K562 (cell line): ENCODE results near the gene DHPS. TPM values are rescaled to one million over a fixed set of nuclear protein-coding genes. Genes with fewer than 3 reads are reported as not detected.

Experiments used
- ATAC-seq: fragments of 200-7000 bp; cut with Tn5 transposase; 3 replicates; pipeline ENCODE4 v1.9.1; 2020; ENCODE audit warnings: moderate library complexity
- BruUV-seq: library from RNA; stranded (reverse); fragments of 400-500 nt; replicated peaks from 2 replicates; lab custom pipeline; 2021; lab: Mats Ljungman, UMichigan
- CTCF ChIA-PET: fragments of 300-600 bp; formaldehyde crosslinking; extraction: SDS; loops from one replicate; lab custom pipeline; 2021; ENCODE audit warnings: low intra/inter-chr PET ratio; lab: Yijun Ruan, JAX
- POLR2A ChIA-PET: fragments of 300-600, 350-650 bp; sonication (Branson Sonifier 250); formaldehyde crosslinking; extraction: SDS; loops from one replicate; lab custom pipeline; 2021; ENCODE audit warnings: antibody characterized with exemption, inconsistent platforms; lab: Yijun Ruan, JAX
- DNase-seq, 4 experiments: peaks; one replicate each; pipeline versions ENCODE4 v3.0.0 to v3.0.0-alpha.2; 2011 to 2018; ENCODE audit warnings: low spot score in 3 of 4, mixed read lengths in 3 of 4; ENCODE audit errors: extremely low read depth in 1 of 4
- FAIRE-seq: peaks from 2 replicates; lab custom pipeline; 2011; peaks lifted over from hg19 to GRCh38; lab: Jason Lieb, UNC
- H2AFZ ChIP-seq: 2 replicates; pipeline ENCODE4 v1.6.0; 2011; ENCODE audit warnings: low read depth, low read length, control low read depth, inconsistent platforms
- H3K27ac ChIP-seq: fragments of 200-600 bp; 3 replicates; pipeline ENCODE4 v1.8.0; 2011; ENCODE audit warnings: low read depth, mild to moderate bottlenecking, control low read depth, inconsistent platforms, low read length, moderate library complexity, mixed read lengths; ENCODE audit errors: extremely low read depth
- H3K27me3 ChIP-seq, 2 experiments: fragments of 300-600 bp in 1 of 2; 2 replicates in 1 of 2; 3 replicates in 1 of 2; pipeline versions ENCODE4 v1.6.0 to v1.8.0; 2011; ENCODE audit warnings: inconsistent platforms in 2 of 2, low read length in 2 of 2, mild to moderate bottlenecking in 1 of 2, mixed read lengths in 1 of 2, moderate library complexity in 1 of 2; ENCODE audit not compliant: control insufficient read depth in 2 of 2, insufficient read depth in 2 of 2
- H3K36me3 ChIP-seq: fragments of 300-600 bp; 3 replicates; pipeline ENCODE4 v1.8.0; 2011; ENCODE audit warnings: mild to moderate bottlenecking, low read length, inconsistent platforms; ENCODE audit not compliant: control insufficient read depth, insufficient read depth
- H3K4me1 ChIP-seq, 2 experiments: fragments of 200-600 bp in 1 of 2; replicated peaks in 1 of 2; 2 replicates in 1 of 2; 3 replicates in 1 of 2; pipeline versions ENCODE4 v1.5.1 to v1.8.0; 2011; ENCODE audit warnings: inconsistent platforms in 2 of 2, low read length in 2 of 2, mild to moderate bottlenecking in 1 of 2, mixed read lengths in 1 of 2, moderate library complexity in 1 of 2; ENCODE audit not compliant: control insufficient read depth in 2 of 2, insufficient read depth in 2 of 2
- H3K4me2 ChIP-seq: 2 replicates; pipeline ENCODE4 v1.6.1; 2011; ENCODE audit warnings: low read length, control low read depth, inconsistent platforms, mixed read lengths; ENCODE audit not compliant: insufficient read depth
- H3K4me3 ChIP-seq: fragments of 200-600 bp; sonication (generic), shearing (Covaris generic); 2 replicates; pipeline ENCODE4 v1.5.1; 2016; ENCODE audit warnings: control low read depth, inconsistent platforms
- H3K79me2 ChIP-seq: fragments of 200-600 bp; 3 replicates; pipeline ENCODE4 v1.8.0; 2011; ENCODE audit warnings: low read length, inconsistent platforms; ENCODE audit not compliant: control insufficient read depth, insufficient read depth
- H3K9ac ChIP-seq, 2 experiments: 2 replicates each; pipeline versions ENCODE4 v1.6.0 to v1.6.1; 2011; ENCODE audit warnings: low read depth in 2 of 2, low read length in 2 of 2, control low read depth in 1 of 2, inconsistent platforms in 1 of 2, mild to moderate bottlenecking in 1 of 2, mixed read lengths in 1 of 2; ENCODE audit not compliant: insufficient read depth in 1 of 2
- H3K9me1 ChIP-seq: one replicate; pipeline ENCODE4 v1.6.0; 2011; ENCODE audit warnings: inconsistent platforms, mild to moderate bottlenecking, low read length, moderate library complexity; ENCODE audit not compliant: control insufficient read depth, insufficient read depth
- H3K9me3 ChIP-seq: replicated peaks from 2 replicates; pipeline ENCODE4 v1.5.1; 2011; ENCODE audit warnings: low read depth, low read length, inconsistent platforms; ENCODE audit not compliant: control insufficient read depth, insufficient read depth
- H4K20me1 ChIP-seq: replicated peaks from 2 replicates; pipeline ENCODE4 v1.6.1; 2011; ENCODE audit warnings: low read length, inconsistent platforms, mixed read lengths; ENCODE audit not compliant: control insufficient read depth, insufficient read depth
- E2F5 ChIP-seq: sonication (generic); formaldehyde crosslinking; IDR thresholded peaks from 2 replicates; pipeline ENCODE4 v1.8.0; 2022; ENCODE audit warnings: mild to moderate bottlenecking, missing genetic modification reagents
- FIP1L1 ChIP-seq: fragments of 200-400 bp; formaldehyde crosslinking; IDR thresholded peaks from 2 replicates; pipeline ENCODE4 v1.6.1; 2018; ENCODE audit warnings: mild to moderate bottlenecking, low read depth, low read length; ENCODE audit not compliant: poor library complexity, severe bottlenecking
- MEF2D ChIP-seq: conservative IDR thresholded peaks from 2 replicates; pipeline ENCODE4 v1.6.1; 2016; ENCODE audit warnings: low read depth, missing genetic modification characterization, missing compliant biosample characterization
- NKRF ChIP-seq: fragments of 450-650 bp; IDR thresholded peaks from 2 replicates; pipeline ENCODE4 v1.6.1; 2016; ENCODE audit warnings: borderline replicate concordance
- POLR2G ChIP-seq: fragments of 200-400 bp; formaldehyde crosslinking; IDR thresholded peaks from 2 replicates; pipeline ENCODE4 v1.6.1; 2017; ENCODE audit warnings: low read depth, mild to moderate bottlenecking, antibody characterized with exemption, low read length, moderate library complexity
- THRAP3 ChIP-seq: fragments of 450-650 bp; IDR thresholded peaks from 2 replicates; pipeline ENCODE4 v1.6.1; 2016; ENCODE audit warnings: mild to moderate bottlenecking, inconsistent platforms, borderline replicate concordance
- ZBTB2 ChIP-seq: fragments of 450-650 bp; IDR thresholded peaks from 2 replicates; pipeline ENCODE4 v1.6.1; 2016; ENCODE audit warnings: antibody characterized with exemption
- WGBS: fragments of 100-300 bp; shearing (Covaris generic); methylation state at CpG from one replicate; pipeline ENCODE4 v1.1.6; 2016; ENCODE audit warnings: low coverage, mixed read lengths; ENCODE audit not compliant: insufficient coverage; ENCODE audit errors: missing lambda C conversion rate; 5-methylcytosine and 5-hydroxymethylcytosine counted together
- in situ Hi-C: fragments of 300-500 bp; cut with MboI; formaldehyde crosslinking; loops from 4 replicates; pipeline ENCODE4 v1.15.0; 2018; ENCODE audit warnings: inconsistent platforms, mixed read lengths
- intact Hi-C: fragments of 100-400 bp; cut with micrococcal nuclease; formaldehyde crosslinking; loops from 2 replicates; pipeline ENCODE4 v1.14.2; 2022
- polyA plus RNA-seq, 8 experiments: library from polyadenylated mRNA; depleted of rRNA in 4 of 8; stranded (reverse) in 5 of 8; unstranded in 3 of 8; fragments of >200 nt; fragmentation: Nextera tagmentation in 2 of 8; fragmentation: Illumina TruSeq in 1 of 8; extraction: Ambion mirVana in 2 of 8; extraction: Trizol in 1 of 8; gene quantifications; 2 replicates each; pipeline versions ENCODE4 v1.2.1 to v1.2.3, GENCODE V29; 2011 to 2014; ENCODE audit warnings: inconsistent platforms in 1 of 8, missing spikeins in 1 of 8
- total RNA-seq, 7 experiments: library from RNA; depleted of rRNA in 6 of 7; stranded (reverse); fragments of >200 nt in 6 of 7; fragmentation: Illumina TruSeq in 2 of 7; extraction: Trizol in 2 of 7; gene quantifications; 2 replicates each; pipeline versions ENCODE4 v1.2.1 to v1.2.3, GENCODE V29; 2011 to 2021; ENCODE audit warnings: low replicate concordance in 1 of 7

DHPS gene
- total and polyA plus RNA-seq, 9 of the 15 experiments (the other 6 are each of a cell fraction or from before 2014, with no cell fraction given) = 47.1 to 110 (median 79.9) TPM

DNA sequence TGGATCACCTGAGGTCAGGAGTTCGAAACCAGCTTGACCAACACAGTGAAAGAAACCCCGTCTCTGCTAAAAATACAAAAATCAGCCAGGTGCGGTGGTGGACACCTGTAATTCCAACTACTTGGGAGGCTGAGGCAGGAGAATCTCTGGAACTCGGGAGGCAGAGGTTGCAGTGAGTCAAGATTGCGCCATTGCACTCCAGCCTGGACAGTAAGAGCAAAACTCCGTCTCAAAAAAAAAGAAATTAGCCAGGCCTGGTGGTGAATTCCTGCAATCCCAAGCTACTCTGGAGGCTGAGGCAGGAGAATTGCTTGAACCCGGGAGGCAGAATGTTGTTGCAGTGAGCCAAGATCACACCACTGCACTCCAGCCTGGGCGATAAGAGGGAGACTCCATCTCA is 27.0 kb upstream of the DHPS start:
- no peak for TF ChIP-seq FIP1L1
- no peak for TF ChIP-seq ZBTB2
- Histone ChIP-seq H4K20me1 (no peaks in the 10 kb centered on the region; the same call in 1 of the 2 replicates), H3K9ac (no peak overlapping the region), H3K27me3 (no peaks in the 10 kb centered on the region), H3K9me3 (no peaks in the 10 kb centered on the region), H3K4me2 (no peak overlapping the region), H3K4me1 (peaks cover 0 to 20% of the 10 kb centered on the region in 2 experiments; a peak in 1 of 5 replicates), H3K4me3 (no peak overlapping the region), H3K27ac (no peak overlapping the region), H3K36me3 (peaks cover 88% of the 10 kb centered on the region), H3K9me1 (peaks cover 3% of the 10 kb centered on the region), H3K79me2 (peaks cover 8% of the 10 kb centered on the region; the same call in 2 of the 3 replicates), H2AFZ (no peak overlapping the region)
- in situ Hi-C loops (no loop called here), intact Hi-C loops (no loop called here)
- no TSS peak for BruUV-seq
- no peak for ATAC-seq
- 98% methylated on average over 8 of the region's 8 CpGs for WGBS
- DNase-seq = no peak
- FAIRE-seq = no peak
- ChIA-PET POLR2A (interaction anchor here (0.7 to 1.6 kb wide), 3 partner anchors 10 to 92 kb away, joined by 3 to 4 read pairs (median 3); no protein-coding TSS in a partner anchor), CTCF (no interaction called here)

DNA sequence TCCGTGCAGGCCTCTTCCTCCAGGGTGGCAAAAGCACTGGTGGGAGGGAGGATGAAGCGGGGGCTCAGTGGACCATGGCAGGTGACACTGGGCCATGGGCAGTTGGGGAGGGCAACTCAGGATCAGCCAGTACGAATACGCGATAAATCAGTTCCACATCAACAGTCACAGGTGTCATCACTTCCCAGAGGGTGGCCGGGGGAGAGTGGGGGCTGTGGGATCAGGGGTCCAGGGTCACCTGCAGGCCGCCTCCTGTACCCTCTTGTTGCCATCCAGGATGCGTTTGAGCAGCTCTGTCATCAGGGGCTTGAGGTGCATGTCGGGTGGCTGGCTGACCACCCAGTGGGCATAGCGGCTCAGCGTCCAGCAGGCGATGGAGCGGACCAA is 24.6 kb upstream of the DHPS start:
- WGBS = 92% methylated on average over 9 of the region's 13 CpGs
- no peaks in the 10 kb centered on the region for H3K9me3 ChIP-seq
- no peak overlapping the region for H3K4me2 ChIP-seq
- ChIA-PET CTCF (no interaction called here), POLR2A (no interaction called here)
- intact Hi-C loops (no loop called here), in situ Hi-C loops (no loop called here)
- no peak overlapping the region for H3K27ac ChIP-seq
- peaks cover 5% of the 10 kb centered on the region for H3K9me1 ChIP-seq
- TF ChIP-seq E2F5 (CRISPR knock-in tag) (no peak), POLR2G (peak; percentile 28; the same call in 1 of the 2 replicates), MEF2D (tag) (no peak), THRAP3 (no peak), NKRF (no peak)
- H3K79me2 ChIP-seq = peaks cover 3% of the 10 kb centered on the region; the same call in 2 of the 3 replicates
- no peak for ATAC-seq
- DNase-seq = no peak
- no peak overlapping the region for H3K4me3 ChIP-seq
- H3K4me1 ChIP-seq = peaks cover 0 to 30% of the 10 kb centered on the region in 2 experiments; a peak in 1 of 5 replicates
- H3K36me3 ChIP-seq = peaks cover 93% of the 10 kb centered on the region
- no peaks in the 10 kb centered on the region for H4K20me1 ChIP-seq
- H2AFZ ChIP-seq = no peak overlapping the region
- 0 out of 4 replicates have a peak overlapping the region, but pooled peaks of 1 of the 2 experiments have one; percentile 7 for H3K9ac ChIP-seq
- no peak for FAIRE-seq
- H3K27me3 ChIP-seq = no peaks in the 10 kb centered on the region
- no TSS peak for BruUV-seq
